Gastroesophageal sphincter (tissue), 3 donors: Measurements from ENCODE around the gene PSMB9.

Experiments used
- EP300 ChIP-seq: sonication (generic); formaldehyde crosslinking; IDR thresholded peaks from one replicate; pipeline ENCODE4 v1.6.1; 2017; ENCODE audit warnings: antibody characterized with exemption, mild to moderate bottlenecking
- POLR2A ChIP-seq, 2 donors: fragments of 450-650 bp; IDR thresholded peaks; one replicate each; pipeline ENCODE4 v1.6.1; 2017; ENCODE audit warnings: antibody characterized with exemption in 2 of 2, mild to moderate bottlenecking in 2 of 2, moderate library complexity in 1 of 2
- POLR2AphosphoS5 ChIP-seq: sonication (generic); formaldehyde crosslinking; IDR thresholded peaks from one replicate; pipeline ENCODE4 v1.6.1; 2017; ENCODE audit warnings: antibody characterized with exemption
- TF ChIP-seq, protein P1 (sequence below), 4 experiments: fragments of 200-600 bp in 2 of 4; fragments of 450-650 bp in 2 of 4; sonication (generic) in 1 of 4; IDR thresholded peaks; one replicate each; pipeline ENCODE4 v1.5.1; 2017 to 2019; ENCODE audit warnings: antibody characterized with exemption in 4 of 4, mild to moderate bottlenecking in 2 of 4, moderate library complexity in 2 of 4

DNA sequence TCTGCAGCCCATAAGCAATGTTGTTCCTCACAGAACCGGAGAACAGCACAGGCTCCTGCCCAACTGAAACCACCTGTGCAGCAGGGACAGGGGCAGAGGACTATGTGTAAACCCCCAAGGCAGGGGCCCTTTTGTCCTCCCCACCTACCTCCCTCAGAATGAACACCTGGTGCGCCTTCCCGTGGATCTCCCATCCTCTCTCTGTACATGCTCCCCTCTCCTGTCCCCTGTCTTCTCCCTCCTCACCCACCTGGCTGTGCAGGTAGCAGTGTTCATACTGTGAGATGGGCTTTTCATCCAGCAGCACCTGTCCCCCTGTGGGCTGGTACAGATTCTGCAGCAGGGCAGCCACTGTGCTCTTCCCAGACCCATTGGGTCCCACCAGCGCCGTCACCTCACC is 24.0 kb upstream of the PSMB9 start:
- TF ChIP-seq, protein P1, sequence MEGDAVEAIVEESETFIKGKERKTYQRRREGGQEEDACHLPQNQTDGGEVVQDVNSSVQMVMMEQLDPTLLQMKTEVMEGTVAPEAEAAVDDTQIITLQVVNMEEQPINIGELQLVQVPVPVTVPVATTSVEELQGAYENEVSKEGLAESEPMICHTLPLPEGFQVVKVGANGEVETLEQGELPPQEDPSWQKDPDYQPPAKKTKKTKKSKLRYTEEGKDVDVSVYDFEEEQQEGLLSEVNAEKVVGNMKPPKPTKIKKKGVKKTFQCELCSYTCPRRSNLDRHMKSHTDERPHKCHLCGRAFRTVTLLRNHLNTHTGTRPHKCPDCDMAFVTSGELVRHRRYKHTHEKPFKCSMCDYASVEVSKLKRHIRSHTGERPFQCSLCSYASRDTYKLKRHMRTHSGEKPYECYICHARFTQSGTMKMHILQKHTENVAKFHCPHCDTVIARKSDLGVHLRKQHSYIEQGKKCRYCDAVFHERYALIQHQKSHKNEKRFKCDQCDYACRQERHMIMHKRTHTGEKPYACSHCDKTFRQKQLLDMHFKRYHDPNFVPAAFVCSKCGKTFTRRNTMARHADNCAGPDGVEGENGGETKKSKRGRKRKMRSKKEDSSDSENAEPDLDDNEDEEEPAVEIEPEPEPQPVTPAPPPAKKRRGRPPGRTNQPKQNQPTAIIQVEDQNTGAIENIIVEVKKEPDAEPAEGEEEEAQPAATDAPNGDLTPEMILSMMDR (IDR thresholded peaks at IDR 0.05): no peak
- TF ChIP-seq POLR2A (IDR thresholded peaks at IDR 0.05) (no peak), EP300 (no peak), POLR2AphosphoS5 (no peak)
